Measurements from ENCODE around the gene HSD17B13. TPM values are rescaled to one million over a fixed set of nuclear protein-coding genes. Genes with fewer than 3 reads are reported as not detected.

Gene HSD17B13
- total and polyA plus RNA-seq, 2 of the 13 experiments (the other 11 are each of a cell fraction or from before 2014, with no cell fraction given) = 0.04 to 0.15 TPM

- TF ChIP-seq ZNF280D (CRISPR knock-in tag; IDR thresholded peaks at IDR 0.05) (no peak), ZNF329 (CRISPR knock-in tag; IDR thresholded peaks at IDR 0.05; ENCODE audit: low read depth) (no peak), MTF2 (CRISPR knock-in tag; IDR thresholded peaks at IDR 0.05; ENCODE audit: borderline replicate concordance) (no peak), ZNF543 (CRISPR knock-in tag; IDR thresholded peaks at IDR 0.05) (no peak), ZBTB10 (CRISPR knock-in tag; IDR thresholded peaks at IDR 0.05; ENCODE audit: borderline replicate concordance) (no peak), ZFP62 (CRISPR knock-in tag; IDR thresholded peaks at IDR 0.05) (no peak), JUND (CRISPR knock-in tag; IDR thresholded peaks at IDR 0.05) (no peak), HMGXB4 (CRISPR knock-in tag; IDR thresholded peaks at IDR 0.05; ENCODE audit: borderline replicate concordance in 1 of 2, low read depth in 1 of 2) (no peak), ZNF773 (CRISPR knock-in tag; IDR thresholded peaks at IDR 0.05; ENCODE audit: borderline replicate concordance) (no peak), WIZ (CRISPR knock-in tag; IDR thresholded peaks at IDR 0.05) (no peak), ZBTB8A (CRISPR knock-in tag; IDR thresholded peaks at IDR 0.05; ENCODE audit: borderline replicate concordance, low read depth) (no peak), MAF1 (CRISPR knock-in tag; IDR thresholded peaks at IDR 0.05; ENCODE audit: borderline replicate concordance) (no peak), NR3C1 (CRISPR knock-in tag; IDR thresholded peaks at IDR 0.05) (no peak), EP300 (IDR thresholded peaks at IDR 0.05; ENCODE audit: low read depth in 2 of 2, low read length in 2 of 2) (peak in 1 of 2 experiments; percentile 66; a peak in 2 of 4 replicates), EP300 (CRISPR knock-in tag; IDR thresholded peaks at IDR 0.05; ENCODE audit: borderline replicate concordance) (no peak), SRSF1 (optimal IDR thresholded peaks at IDR 0.05; ENCODE audit: low read depth, low read length) (no peak), ZNF605 (CRISPR knock-in tag; IDR thresholded peaks at IDR 0.05) (no peak), E2F1 (CRISPR knock-in tag; IDR thresholded peaks at IDR 0.05) (no peak)
Measured at GRCh38 chr4:87317527-87317926, 5.2 kb downstream of the HSD17B13 start (continued).
